Fibroblast of pulmonary artery (primary cell): ENCODE data around the gene PHACTR1.
"Not testable (repeated sequence)": the region's sequence is repeated elsewhere in the genome, so short reads cannot be mapped to it uniquely, and the experiment has no call there.

Experiments
- DNase-seq: peaks from one replicate; pipeline ENCODE4 v3.0.0-alpha.2; 2010; ENCODE audit warnings: low read depth
- H3K4me3 ChIP-seq: replicated peaks from 2 replicates; pipeline ENCODE4 v1.5.1; 2011; ENCODE audit warnings: low read depth, mild to moderate bottlenecking, control low read depth, low read length, moderate library complexity
- TF ChIP-seq, protein P1 (sequence below): IDR thresholded peaks from 2 replicates; pipeline ENCODE4 v1.5.1; 2011; ENCODE audit warnings: mild to moderate bottlenecking, control low read depth, low read length, inconsistent platforms; ENCODE audit errors: missing control alignments

PHACTR1 gene

GRCh38 chr6:13120483-13121482 lies 404.2 kb downstream of the PHACTR1 start:
- TF ChIP-seq, protein P1, sequence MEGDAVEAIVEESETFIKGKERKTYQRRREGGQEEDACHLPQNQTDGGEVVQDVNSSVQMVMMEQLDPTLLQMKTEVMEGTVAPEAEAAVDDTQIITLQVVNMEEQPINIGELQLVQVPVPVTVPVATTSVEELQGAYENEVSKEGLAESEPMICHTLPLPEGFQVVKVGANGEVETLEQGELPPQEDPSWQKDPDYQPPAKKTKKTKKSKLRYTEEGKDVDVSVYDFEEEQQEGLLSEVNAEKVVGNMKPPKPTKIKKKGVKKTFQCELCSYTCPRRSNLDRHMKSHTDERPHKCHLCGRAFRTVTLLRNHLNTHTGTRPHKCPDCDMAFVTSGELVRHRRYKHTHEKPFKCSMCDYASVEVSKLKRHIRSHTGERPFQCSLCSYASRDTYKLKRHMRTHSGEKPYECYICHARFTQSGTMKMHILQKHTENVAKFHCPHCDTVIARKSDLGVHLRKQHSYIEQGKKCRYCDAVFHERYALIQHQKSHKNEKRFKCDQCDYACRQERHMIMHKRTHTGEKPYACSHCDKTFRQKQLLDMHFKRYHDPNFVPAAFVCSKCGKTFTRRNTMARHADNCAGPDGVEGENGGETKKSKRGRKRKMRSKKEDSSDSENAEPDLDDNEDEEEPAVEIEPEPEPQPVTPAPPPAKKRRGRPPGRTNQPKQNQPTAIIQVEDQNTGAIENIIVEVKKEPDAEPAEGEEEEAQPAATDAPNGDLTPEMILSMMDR: no peak
- no peak overlapping the region for H3K4me3 ChIP-seq
- DNase-seq: no peak

GRCh38 chr6:13124131-13124530 lies 407.6 kb downstream of the PHACTR1 start:
- TF ChIP-seq, protein P1: no peak
- no peak for DNase-seq
- H3K4me3 ChIP-seq: no peak overlapping the region

- no peak overlapping the region for H3K4me3 ChIP-seq
- no peak for DNase-seq
- TF ChIP-seq, protein P1: no peak
Observed at GRCh38 chr6:13125841-13126240, 409.3 kb downstream of the PHACTR1 start.

GRCh38 chr6:13131935-13132661 lies 415.5 kb downstream of the PHACTR1 start:
- H3K4me3 ChIP-seq: no peak overlapping the region
- no peak for DNase-seq
- TF ChIP-seq, protein P1: no peak

DNA sequence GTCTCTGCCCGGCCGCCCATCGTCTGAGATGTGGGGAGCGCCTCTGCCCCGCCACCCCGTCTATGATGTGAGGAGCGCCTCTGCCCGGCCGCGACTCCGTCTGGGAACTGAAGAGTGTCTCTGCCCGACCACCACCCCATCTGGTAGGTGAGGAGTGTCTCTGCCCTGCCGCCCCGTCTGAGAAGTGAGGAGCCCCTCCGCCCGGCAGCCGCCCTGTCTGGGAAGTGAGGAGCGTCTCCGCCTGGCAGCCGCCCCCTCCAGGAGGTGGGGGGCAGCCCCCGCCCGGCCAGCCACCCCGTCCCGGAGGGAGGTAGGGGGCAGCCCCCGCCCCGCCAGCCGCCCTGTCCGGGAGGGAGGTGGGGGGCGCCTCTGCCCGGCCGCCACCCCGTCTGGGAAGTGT lies 417.3 kb downstream of the PHACTR1 start:
- not testable (repeated sequence) for H3K4me3 ChIP-seq, DNase-seq

DNA sequence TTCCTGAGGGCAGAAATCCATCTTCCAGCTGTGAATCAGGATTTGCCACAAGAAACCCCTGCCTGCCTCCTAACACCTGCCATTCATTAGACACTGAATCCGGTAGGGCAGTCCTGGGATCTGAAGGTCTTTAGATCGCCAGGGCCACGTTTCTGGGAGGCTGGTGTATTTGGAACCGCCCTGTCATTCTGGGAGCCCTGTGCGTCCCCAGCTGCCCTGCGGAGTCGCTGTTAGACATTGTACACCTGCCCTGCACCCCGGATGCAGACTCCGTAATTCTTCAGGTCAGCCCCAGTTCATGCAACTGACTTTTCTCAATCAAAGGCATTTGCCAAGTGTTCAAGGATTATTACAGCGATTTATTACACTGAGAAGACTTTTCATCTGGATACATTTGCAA lies 418.6 kb downstream of the PHACTR1 start:
- no peak overlapping the region for H3K4me3 ChIP-seq
- TF ChIP-seq, protein P1: no peak
- DNase-seq: no peak

- H3K4me3 ChIP-seq: no peak overlapping the region
- TF ChIP-seq, protein P1: no peak
- no peak for DNase-seq
Observed at GRCh38 chr6:13139119-13139518, 422.6 kb downstream of the PHACTR1 start.
